Measurements from ENCODE around the gene LPP. TPM values are rescaled to one million over a fixed set of nuclear protein-coding genes. Genes with fewer than 3 reads are reported as not detected.
"Not testable (repeated sequence)": the region's sequence is repeated elsewhere in the genome, so short reads cannot be mapped to it uniquely, and the experiment has no call there.

Gene LPP
- total RNA-seq, 2 experiments from 2014 or later, result 49.6 to 54.3 TPM

- H3K27ac Mint-ChIP-seq, result no peak overlapping the region
- no peak overlapping the region for H3K4me3 Mint-ChIP-seq
- POLR2A ChIA-PET, result interaction anchor here (0.7 kb wide), 1 partner anchor 1492 kb away, joined by 3 read pairs; no protein-coding TSS in a partner anchor
- DNase-seq (no peak), ATAC-seq (ENCODE audit: low read depth) (no peak)
- H3K9me3 Mint-ChIP-seq, result no peaks in the 10 kb centered on the region
- H3K27me3 Mint-ChIP-seq, result no peaks in the 10 kb centered on the region
- no peaks in the 10 kb centered on the region for H3K4me1 Mint-ChIP-seq
- peaks cover 2% of the 10 kb centered on the region for H3K36me3 Mint-ChIP-seq
These were observed 547.6 kb downstream of the LPP start for GRCh38 chr3:188701485-188701969.

DNA sequence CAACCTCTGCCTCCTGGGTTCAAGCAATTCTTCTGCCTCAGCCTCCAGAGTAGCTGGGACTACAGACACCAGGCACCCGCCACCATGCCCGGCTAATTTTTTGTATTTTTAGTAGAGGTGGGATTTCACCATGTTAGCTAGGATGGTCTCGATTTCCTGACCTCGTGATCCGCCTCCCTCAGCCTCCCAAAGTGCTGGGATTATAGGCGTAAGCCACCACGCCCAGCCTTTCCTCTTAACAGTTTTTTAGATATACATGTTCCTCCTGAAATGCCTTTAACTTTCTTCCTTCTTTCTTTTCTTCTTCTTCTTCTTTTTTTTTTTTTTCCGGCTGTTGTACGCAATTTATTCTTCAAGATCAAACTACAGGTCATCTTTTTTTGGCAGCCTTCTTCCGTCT lies 548.1 kb downstream of the LPP start:
- H3K27ac Mint-ChIP-seq; H3K4me3 Mint-ChIP-seq; H3K9me3 Mint-ChIP-seq; H3K36me3 Mint-ChIP-seq; H3K4me1 Mint-ChIP-seq; ATAC-seq (ENCODE audit: low read depth); DNase-seq; H3K27me3 Mint-ChIP-seq: not testable (repeated sequence)
- POLR2A ChIA-PET, result interaction anchor here (0.7 kb wide), 1 partner anchor 1492 kb away, joined by 3 read pairs; no protein-coding TSS in a partner anchor

DNA sequence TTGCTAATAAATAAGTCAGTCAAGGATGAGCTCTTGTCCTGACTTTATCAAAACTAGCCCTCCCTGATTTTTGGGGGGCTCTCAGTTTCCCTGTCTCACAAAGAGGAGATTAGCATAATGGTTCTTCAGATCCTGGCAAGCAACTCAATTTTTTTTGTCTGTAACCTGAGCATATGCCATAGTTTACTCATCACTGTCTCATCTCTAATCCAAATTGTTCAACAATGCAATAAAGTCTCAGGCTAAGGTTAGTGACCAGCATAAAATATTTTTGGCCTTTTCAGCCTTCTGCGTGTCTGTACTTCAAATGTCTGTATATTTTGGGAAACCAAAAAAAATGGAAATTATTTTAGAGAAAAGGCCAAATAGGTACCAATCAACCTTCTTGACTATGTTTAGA lies 552.2 kb downstream of the LPP start:
- no peak overlapping the region for H3K27ac Mint-ChIP-seq
- H3K4me3 Mint-ChIP-seq, result no peak overlapping the region
- POLR2A ChIA-PET, result no interaction called here
- H3K27me3 Mint-ChIP-seq, result no peaks in the 10 kb centered on the region
- H3K9me3 Mint-ChIP-seq, result no peaks in the 10 kb centered on the region
- peaks cover 10% of the 10 kb centered on the region for H3K36me3 Mint-ChIP-seq
- DNase-seq, result no peak
- ATAC-seq (ENCODE audit: low read depth), result no peak
- no peaks in the 10 kb centered on the region for H3K4me1 Mint-ChIP-seq

DNA sequence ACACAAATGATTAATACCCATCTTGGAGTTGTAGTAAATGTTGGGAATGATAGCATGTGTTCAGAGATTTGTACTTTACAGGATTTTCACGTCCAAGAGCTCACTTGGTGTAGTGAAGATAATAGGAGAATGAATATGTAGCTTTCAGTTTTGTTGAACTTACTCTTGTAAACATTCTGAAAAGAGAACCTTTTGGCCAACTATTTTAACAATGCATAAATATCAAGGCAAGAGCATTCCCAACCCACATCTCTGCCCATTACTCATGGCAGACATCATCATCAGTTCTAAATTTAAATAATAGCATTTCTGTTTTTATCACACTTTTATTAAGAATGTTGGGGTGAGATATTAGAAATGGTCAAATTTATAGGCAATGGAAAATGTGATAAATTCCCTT lies 552.6 kb downstream of the LPP start:
- Mint-ChIP-seq H3K4me1 (no peaks in the 10 kb centered on the region), H3K9me3 (no peaks in the 10 kb centered on the region), H3K36me3 (peaks cover 10% of the 10 kb centered on the region), H3K27ac (no peak overlapping the region), H3K27me3 (no peaks in the 10 kb centered on the region), H3K4me3 (no peak overlapping the region)
- DNase-seq, result no peak
- POLR2A ChIA-PET, result no interaction called here
- ATAC-seq (ENCODE audit: low read depth), result no peak

GRCh38 chr3:188707381-188708288 lies 553.7 kb downstream of the LPP start:
- ATAC-seq (ENCODE audit: low read depth) (no peak), DNase-seq (no peak)
- peaks cover 10% of the 10 kb centered on the region for H3K36me3 Mint-ChIP-seq
- no peaks in the 10 kb centered on the region for H3K27me3 Mint-ChIP-seq
- no peaks in the 10 kb centered on the region for H3K4me1 Mint-ChIP-seq
- H3K4me3 Mint-ChIP-seq, result no peak overlapping the region
- H3K27ac Mint-ChIP-seq, result no peak overlapping the region
- no peaks in the 10 kb centered on the region for H3K9me3 Mint-ChIP-seq
- POLR2A ChIA-PET, result no interaction called here

DNA sequence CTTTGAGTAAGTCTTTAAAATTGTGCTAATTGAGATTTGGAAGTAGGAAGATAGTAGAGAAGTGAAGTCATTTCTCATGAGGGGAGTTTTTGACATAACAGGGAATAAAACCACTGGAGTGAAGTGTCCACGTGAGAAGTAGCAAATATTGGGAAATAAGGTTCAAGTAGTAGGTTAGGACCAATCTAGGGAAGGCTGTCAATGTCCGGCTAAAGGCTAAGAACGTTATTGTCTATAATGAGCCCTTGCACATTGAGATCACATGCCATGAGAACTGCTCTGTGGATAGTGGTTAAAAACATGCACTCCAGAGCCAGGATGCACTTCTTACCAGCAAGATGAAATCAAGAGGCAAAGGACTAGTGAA lies 557.9 kb downstream of the LPP start:
- no peak for DNase-seq
- no peak for ATAC-seq (ENCODE audit: low read depth)
- Mint-ChIP-seq H3K27me3 (no peaks in the 10 kb centered on the region), H3K27ac (no peak overlapping the region), H3K4me1 (no peaks in the 10 kb centered on the region), H3K4me3 (no peak overlapping the region), H3K36me3 (peaks cover 11% of the 10 kb centered on the region), H3K9me3 (no peaks in the 10 kb centered on the region)
- POLR2A ChIA-PET, result no interaction called here

DNA sequence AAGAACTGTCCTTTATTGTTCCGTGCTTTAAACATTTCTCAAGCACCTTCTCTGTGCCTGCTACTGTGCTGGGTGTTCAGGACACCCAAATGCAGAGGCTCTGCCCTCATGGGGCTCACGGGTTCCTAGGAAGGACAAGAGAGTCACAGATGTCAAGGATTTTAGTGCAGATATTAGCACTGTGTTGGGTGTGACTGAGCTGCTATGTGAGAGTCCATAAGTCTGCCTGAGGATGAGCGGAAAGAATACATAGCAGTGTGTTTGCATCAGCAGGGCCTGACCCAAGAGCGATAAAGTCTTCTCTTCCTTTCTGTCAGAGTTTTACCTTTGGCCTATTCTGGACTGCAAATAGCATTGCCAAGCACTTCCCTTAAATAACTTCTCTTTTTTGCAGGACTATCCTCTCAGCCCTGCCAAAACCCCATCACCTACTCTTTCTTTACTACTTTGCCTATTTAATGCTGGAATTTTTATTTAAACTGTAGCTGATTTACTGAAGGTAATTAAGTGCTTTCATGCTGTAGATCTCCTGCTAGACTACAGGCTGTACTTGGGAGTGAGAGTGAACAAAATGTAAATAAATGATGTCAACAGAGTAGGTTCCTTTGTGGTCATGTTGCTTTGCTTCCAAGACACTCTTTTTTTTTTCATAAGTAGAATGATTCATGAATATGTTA lies 558.4 kb downstream of the LPP start:
- Mint-ChIP-seq H3K36me3 (peaks cover 11% of the 10 kb centered on the region), H3K4me3 (no peak overlapping the region), H3K27me3 (no peaks in the 10 kb centered on the region), H3K4me1 (no peaks in the 10 kb centered on the region), H3K27ac (no peak overlapping the region), H3K9me3 (no peaks in the 10 kb centered on the region)
- ATAC-seq (ENCODE audit: low read depth), result no peak
- POLR2A ChIA-PET, result no interaction called here
- DNase-seq, result no peak

DNA sequence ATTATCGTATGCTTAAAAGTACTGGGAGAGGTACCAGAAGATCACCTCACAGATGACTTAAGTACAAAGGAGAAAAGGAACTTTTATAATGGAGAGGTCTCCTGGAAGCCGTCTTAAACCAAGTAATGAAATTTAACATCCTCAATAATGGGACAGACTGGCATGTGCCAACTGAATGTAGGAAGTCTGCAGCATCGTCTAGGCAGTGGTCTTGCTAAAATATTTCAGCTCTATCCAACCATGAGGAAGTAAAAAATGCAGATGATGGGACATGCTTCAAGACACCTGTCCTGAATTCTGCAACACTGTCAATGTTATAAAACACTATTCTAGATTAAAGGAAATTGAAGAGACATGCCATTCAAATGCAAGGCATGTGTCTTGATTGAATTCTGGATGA lies 559.0 kb downstream of the LPP start:
- H3K27me3 Mint-ChIP-seq, result no peaks in the 10 kb centered on the region
- POLR2A ChIA-PET, result no interaction called here
- H3K36me3 Mint-ChIP-seq, result peaks cover 11% of the 10 kb centered on the region
- H3K27ac Mint-ChIP-seq, result no peak overlapping the region
- no peak overlapping the region for H3K4me3 Mint-ChIP-seq
- ATAC-seq (ENCODE audit: low read depth), result no peak
- no peak for DNase-seq
- no peaks in the 10 kb centered on the region for H3K4me1 Mint-ChIP-seq
- no peaks in the 10 kb centered on the region for H3K9me3 Mint-ChIP-seq

- Mint-ChIP-seq H3K27me3 (no peaks in the 10 kb centered on the region), H3K27ac (no peak overlapping the region), H3K4me1 (peaks cover 1% of the 10 kb centered on the region), H3K36me3 (peaks cover 4% of the 10 kb centered on the region), H3K4me3 (no peak overlapping the region), H3K9me3 (no peaks in the 10 kb centered on the region)
- no peak for ATAC-seq (ENCODE audit: low read depth)
- POLR2A ChIA-PET, result no interaction called here
- DNase-seq, result no peak
These were observed 565.6 kb downstream of the LPP start for GRCh38 chr3:188719545-188719944.

DNA sequence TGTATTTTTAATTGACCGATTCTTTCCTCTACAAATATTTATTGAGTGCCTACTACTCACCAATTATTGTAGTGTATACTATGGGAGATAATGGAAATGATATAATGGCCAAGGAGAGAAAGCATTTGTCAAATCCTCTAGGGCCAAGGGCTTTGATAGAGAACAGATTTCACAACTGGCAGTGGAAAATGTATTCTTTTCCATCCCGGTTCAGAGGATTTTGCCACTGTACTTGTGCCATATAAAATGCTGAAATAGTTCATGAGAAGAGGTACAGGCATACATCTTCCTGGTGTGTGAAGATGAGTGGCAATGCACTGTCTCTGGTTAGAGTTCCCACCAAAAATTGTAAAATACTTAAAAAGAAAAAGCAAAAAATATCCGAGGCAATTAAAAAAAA lies 566.3 kb downstream of the LPP start:
- Mint-ChIP-seq H3K27me3 (no peaks in the 10 kb centered on the region), H3K4me3 (no peak overlapping the region), H3K9me3 (no peaks in the 10 kb centered on the region), H3K36me3 (peaks cover 4% of the 10 kb centered on the region), H3K4me1 (peaks cover 1% of the 10 kb centered on the region), H3K27ac (no peak overlapping the region)
- DNase-seq, result no peak
- no peak for ATAC-seq (ENCODE audit: low read depth)
- POLR2A ChIA-PET, result no interaction called here

GRCh38 chr3:188720636-188721035 lies 566.7 kb downstream of the LPP start:
- Mint-ChIP-seq H3K4me1 (peaks cover 1% of the 10 kb centered on the region), H3K27me3 (no peaks in the 10 kb centered on the region), H3K36me3 (peaks cover 4% of the 10 kb centered on the region), H3K27ac (no peak overlapping the region), H3K4me3 (no peak overlapping the region), H3K9me3 (no peaks in the 10 kb centered on the region)
- POLR2A ChIA-PET, result no interaction called here
- no peak for DNase-seq
- no peak for ATAC-seq (ENCODE audit: low read depth)

DNA sequence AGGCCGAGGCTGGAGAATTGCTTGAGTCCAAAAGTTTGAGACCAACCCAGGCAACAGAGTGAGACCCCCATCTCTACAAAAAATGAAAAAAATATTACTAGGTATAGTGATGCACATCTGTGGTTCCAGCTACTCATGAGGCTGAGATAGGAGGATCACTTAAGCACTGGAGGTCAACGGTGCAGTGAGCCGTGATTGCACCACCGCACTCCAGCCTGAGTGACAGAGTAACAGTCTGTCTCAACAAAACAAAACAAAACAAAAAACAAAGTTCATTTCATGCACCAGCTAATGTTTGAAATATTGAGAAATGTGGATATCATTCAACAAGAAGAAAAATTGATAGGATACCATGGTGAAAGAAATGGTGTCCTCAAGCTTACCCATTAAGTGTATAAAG lies 567.4 kb downstream of the LPP start:
- DNase-seq, result no peak
- H3K36me3 Mint-ChIP-seq, result peaks cover 5% of the 10 kb centered on the region
- no peak overlapping the region for H3K27ac Mint-ChIP-seq
- ATAC-seq (ENCODE audit: low read depth), result no peak
- no peak overlapping the region for H3K4me3 Mint-ChIP-seq
- H3K4me1 Mint-ChIP-seq, result peaks cover 1% of the 10 kb centered on the region
- H3K9me3 Mint-ChIP-seq, result no peaks in the 10 kb centered on the region
- POLR2A ChIA-PET, result no interaction called here
- H3K27me3 Mint-ChIP-seq, result no peaks in the 10 kb centered on the region

DNA sequence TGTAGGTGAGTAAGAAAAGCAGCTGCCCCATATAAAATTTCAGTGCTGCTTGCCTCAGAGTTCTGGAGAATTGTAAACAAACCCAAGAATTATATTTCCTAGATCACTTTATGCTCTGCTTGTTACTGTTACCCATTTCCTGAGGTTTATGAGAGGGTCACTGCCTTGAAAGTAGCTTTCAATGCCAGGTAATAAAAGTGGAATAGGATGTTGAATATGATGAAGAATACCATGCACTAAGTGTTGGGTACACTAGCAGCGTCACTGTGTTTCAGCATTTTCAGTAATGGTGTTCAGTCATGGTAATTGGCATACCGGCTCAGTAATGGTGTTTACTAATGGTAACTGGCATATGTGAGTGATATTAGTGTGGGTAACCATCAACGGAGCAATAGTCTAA lies 568.0 kb downstream of the LPP start:
- no peak for ATAC-seq (ENCODE audit: low read depth)

DNA sequence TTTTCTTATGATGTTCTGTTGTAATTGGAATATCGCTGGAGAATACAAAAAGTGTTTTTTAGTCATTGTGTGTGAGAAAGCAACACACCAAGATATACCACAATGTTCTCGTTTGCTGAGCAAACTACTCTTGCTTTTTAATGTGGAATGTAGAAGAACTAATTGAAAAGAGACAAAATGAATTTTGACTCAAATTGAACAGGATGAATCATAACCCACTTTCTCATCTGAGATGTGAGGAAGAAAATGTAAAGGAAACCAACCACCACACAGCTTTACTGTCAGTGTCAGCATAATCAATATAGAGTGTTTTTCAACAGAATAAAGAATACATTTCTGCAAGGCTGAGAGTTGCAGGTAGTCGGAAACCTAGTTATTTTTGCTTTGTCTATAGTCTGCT lies 569.0 kb downstream of the LPP start:
- peaks cover 1% of the 10 kb centered on the region for H3K4me1 Mint-ChIP-seq
- ATAC-seq (ENCODE audit: low read depth) (no peak), DNase-seq (no peak)
- POLR2A ChIA-PET, result no interaction called here
- H3K9me3 Mint-ChIP-seq, result no peaks in the 10 kb centered on the region
- no peak overlapping the region for H3K27ac Mint-ChIP-seq
- H3K27me3 Mint-ChIP-seq, result no peaks in the 10 kb centered on the region
- H3K4me3 Mint-ChIP-seq, result no peak overlapping the region
- H3K36me3 Mint-ChIP-seq, result peaks cover 5% of the 10 kb centered on the region

More for the DNA sequence above, 568.0 kb downstream of the LPP start:
- Mint-ChIP-seq H3K27ac (no peak overlapping the region), H3K4me3 (no peak overlapping the region), H3K9me3 (no peaks in the 10 kb centered on the region), H3K27me3 (no peaks in the 10 kb centered on the region), H3K36me3 (peaks cover 5% of the 10 kb centered on the region), H3K4me1 (peaks cover 1% of the 10 kb centered on the region)
- POLR2A ChIA-PET, result no interaction called here
- DNase-seq, result no peak
